Measurements from ENCODE around the gene CELA2B.
"Not testable (repeated sequence)": the region's sequence is repeated elsewhere in the genome, so short reads cannot be mapped to it uniquely, and the experiment has no call there.

Gene CELA2B

GRCh38 chr1:15469361-15469760, 6.5 kb upstream of the CELA2B start:
- DNase-seq (ENCODE audit: low spot score): no peak

- not testable (repeated sequence) for DNase-seq (ENCODE audit: low spot score)
These were observed 6.0 kb upstream of the CELA2B start for GRCh38 chr1:15469821-15470448.

- not testable (repeated sequence) for DNase-seq (ENCODE audit: low spot score)
These were observed 4.8 kb upstream of the CELA2B start for GRCh38 chr1:15471067-15471466.

GRCh38 chr1:15471723-15472122, 4.2 kb upstream of the CELA2B start:
- not testable (repeated sequence) for DNase-seq (ENCODE audit: low spot score)

- no peak for DNase-seq (ENCODE audit: low spot score)
These were observed 3.3 kb upstream of the CELA2B start for GRCh38 chr1:15472587-15472986.

GRCh38 chr1:15476927-15477326, 1.0 kb downstream of the CELA2B start:
- DNase-seq (ENCODE audit: low spot score): peak; percentile 13

- no peak for DNase-seq (ENCODE audit: low spot score)
These were observed 1.8 kb downstream of the CELA2B start for GRCh38 chr1:15477646-15478212.

GRCh38 chr1:15479654-15480347, 3.9 kb downstream of the CELA2B start:
- no peak for DNase-seq (ENCODE audit: low spot score)

- not testable (repeated sequence) for DNase-seq (ENCODE audit: low spot score)
These were observed 6.6 kb downstream of the CELA2B start for GRCh38 chr1:15482455-15482854.

- not testable (repeated sequence) for DNase-seq (ENCODE audit: low spot score)
These were observed 7.2 kb downstream of the CELA2B start for GRCh38 chr1:15482983-15483543.

- no peak for DNase-seq (ENCODE audit: low spot score)
These were observed 8.1 kb downstream of the CELA2B start for GRCh38 chr1:15483971-15484370.

GRCh38 chr1:15484443-15484842, 8.5 kb downstream of the CELA2B start:
- DNase-seq (ENCODE audit: low spot score): not testable (repeated sequence)

- no peak for DNase-seq (ENCODE audit: low spot score)
These were observed 9.7 kb downstream of the CELA2B start for GRCh38 chr1:15485636-15486035.

GRCh38 chr1:15486844-15487610, 11.1 kb downstream of the CELA2B start:
- DNase-seq (ENCODE audit: low spot score): not testable (repeated sequence)

GRCh38 chr1:15488371-15488770, 12.5 kb downstream of the CELA2B start:
- no peak for DNase-seq (ENCODE audit: low spot score)

- DNase-seq (ENCODE audit: low spot score): no peak
These were observed 13.3 kb downstream of the CELA2B start for GRCh38 chr1:15489052-15489736.

- not testable (repeated sequence) for DNase-seq (ENCODE audit: low spot score)
These were observed 15.1 kb downstream of the CELA2B start for GRCh38 chr1:15491010-15491409.

- no peak for DNase-seq (ENCODE audit: low spot score)
These were observed 16.7 kb downstream of the CELA2B start for GRCh38 chr1:15492596-15492995.

GRCh38 chr1:15493869-15494390, 18.0 kb downstream of the CELA2B start:
- no peak for DNase-seq (ENCODE audit: low spot score)

- no peak for DNase-seq (ENCODE audit: low spot score)
These were observed 24.6 kb downstream of the CELA2B start for GRCh38 chr1:15500184-15501178.
